GM12878 (cell line): ENCODE measurements around the gene ZMYND11. TPM values are rescaled to one million over a fixed set of nuclear protein-coding genes. Genes with fewer than 3 reads are reported as not detected.

ENCODE experiments used
- ATAC-seq: fragments of 200-7000 bp; cut with Tn5 transposase; 3 replicates; pipeline ENCODE4 v1.9.1; 2020; ENCODE audit warnings: mild to moderate bottlenecking, moderate library complexity
- BruUV-seq: library from RNA; stranded (reverse); fragments of 400-500 nt; replicated peaks from 2 replicates; lab custom pipeline; 2021; lab: Mats Ljungman, UMichigan
- CTCF ChIA-PET: fragments of 300-600 bp; sonication (Branson Sonifier 250); formaldehyde crosslinking; extraction: SDS; loops from one replicate; lab custom pipeline; 2021; ENCODE audit warnings: inconsistent platforms; lab: Yijun Ruan, JAX
- POLR2A ChIA-PET: fragments of 350-600 bp; formaldehyde crosslinking; extraction: SDS; loops from one replicate; lab custom pipeline; 2021; ENCODE audit warnings: inconsistent platforms; lab: Charles Lee
- RAD21 ChIA-PET: fragments of 300-600 bp; sonication (Branson Sonifier 250); formaldehyde crosslinking; loops from one replicate; lab custom pipeline; 2023; ENCODE audit warnings: antibody characterized with exemption; ENCODE audit not compliant: unreplicated experiment; lab: Charles Lee
- SMC1A ChIA-PET: fragments of 300-600 bp; sonication (Branson Sonifier 250); formaldehyde crosslinking; loops from one replicate; lab custom pipeline; 2023; ENCODE audit not compliant: unreplicated experiment, uncharacterized antibody; lab: Charles Lee
- DNase-seq: peaks from one replicate; pipeline ENCODE4 v3.0.0-alpha.2; 2011; ENCODE audit warnings: low read depth, low spot score
- FAIRE-seq: peaks from 3 replicates; lab custom pipeline; 2011; peaks lifted over from hg19 to GRCh38; lab: Jason Lieb, UNC
- H2AFZ ChIP-seq: 2 replicates; pipeline ENCODE4 v1.6.0; 2011; ENCODE audit warnings: low read depth, low read length, control low read depth; ENCODE audit not compliant: control insufficient read depth
- H3K27ac ChIP-seq: 2 replicates; pipeline ENCODE4 v1.5.1; 2011; ENCODE audit warnings: control low read depth; ENCODE audit not compliant: control insufficient read depth, insufficient read depth
- H3K27me3 ChIP-seq, 2 experiments: replicated peaks in 1 of 2; 2 replicates each; pipeline versions ENCODE4 v1.6.0 to v1.6.1; 2011; ENCODE audit warnings: low read length in 1 of 2; ENCODE audit not compliant: control insufficient read depth in 2 of 2, insufficient read depth in 2 of 2
- H3K36me3 ChIP-seq, 2 experiments: 2 replicates each; pipeline ENCODE4 v1.5.1; 2011; ENCODE audit warnings: low read length in 1 of 2; ENCODE audit not compliant: control insufficient read depth in 2 of 2, insufficient read depth in 2 of 2
- H3K4me1 ChIP-seq: 2 replicates; pipeline ENCODE4 v1.6.1; 2011; ENCODE audit warnings: mild to moderate bottlenecking, low read length, moderate library complexity, mixed read lengths; ENCODE audit not compliant: control insufficient read depth, insufficient read depth
- H3K4me2 ChIP-seq: 2 replicates; pipeline ENCODE4 v1.6.0; 2011; ENCODE audit warnings: control low read depth; ENCODE audit not compliant: control insufficient read depth, insufficient read depth
- H3K4me3 ChIP-seq: fragments of 200-600 bp; sonication (generic); 2 replicates; pipeline ENCODE4 v1.5.1; 2016
- H3K79me2 ChIP-seq: 2 replicates; pipeline ENCODE4 v1.6.0; 2011; ENCODE audit warnings: low read length; ENCODE audit not compliant: control insufficient read depth, insufficient read depth
- H3K9ac ChIP-seq: 2 replicates; pipeline ENCODE4 v1.8.0; 2011; ENCODE audit warnings: low read length, control low read depth, mixed read lengths; ENCODE audit not compliant: control insufficient read depth, insufficient read depth
- H3K9me3 ChIP-seq: replicated peaks from 3 replicates; pipeline ENCODE4 v1.5.1; 2011; ENCODE audit warnings: mild to moderate bottlenecking, low read length; ENCODE audit not compliant: control insufficient read depth, insufficient read depth
- H4K20me1 ChIP-seq: 2 replicates; pipeline ENCODE4 v1.6.0; 2011; ENCODE audit not compliant: control insufficient read depth, insufficient read depth
- CHD2 ChIP-seq: IDR thresholded peaks from 2 replicates; pipeline ENCODE4 v1.6.1; 2011; ENCODE audit warnings: low read depth, low read length, improper control_type of control experiment, borderline replicate concordance
- CREB1 ChIP-seq: IDR thresholded peaks from 2 replicates; pipeline ENCODE4 v1.6.1; 2012; ENCODE audit warnings: low read depth, mild to moderate bottlenecking, inconsistent platforms
- EED ChIP-seq: sonication (generic); IDR thresholded peaks from 2 replicates; pipeline ENCODE4 v1.6.1; 2016; ENCODE audit warnings: antibody characterized with exemption, low read depth
- ESRRA ChIP-seq: IDR thresholded peaks from 2 replicates; pipeline ENCODE4 v1.6.1; 2012; ENCODE audit warnings: mild to moderate bottlenecking, low read length, improper control_type of control experiment
- KAT2A ChIP-seq: conservative IDR thresholded peaks from 2 replicates; pipeline ENCODE4 v1.6.1; 2011; ENCODE audit warnings: low read depth, low read length; ENCODE audit not compliant: control insufficient read depth
- MTA2 ChIP-seq: fragments of 450-650 bp; IDR thresholded peaks from 2 replicates; pipeline ENCODE4 v1.6.1; 2016; ENCODE audit warnings: low read depth, mild to moderate bottlenecking, moderate library complexity
- NFYA ChIP-seq: IDR thresholded peaks from 2 replicates; pipeline ENCODE4 v1.6.1; 2011; ENCODE audit warnings: low read depth, mild to moderate bottlenecking, low read length, improper control_type of control experiment, borderline replicate concordance
- NFYB ChIP-seq: IDR thresholded peaks from 2 replicates; pipeline ENCODE4 v1.6.1; 2011; ENCODE audit warnings: low read depth, mild to moderate bottlenecking, low read length, improper control_type of control experiment, moderate library complexity; ENCODE audit not compliant: insufficient read depth
- NR2C1 ChIP-seq: fragments of 450-650 bp; IDR thresholded peaks from 2 replicates; pipeline ENCODE4 v1.6.1; 2017; ENCODE audit warnings: antibody characterized with exemption, mild to moderate bottlenecking, moderate library complexity
- RELA ChIP-seq: fragments of 450-650 bp; IDR thresholded peaks from 2 replicates; pipeline ENCODE4 v1.8.0; 2014; ENCODE audit warnings: borderline replicate concordance; ENCODE audit not compliant: partially characterized antibody
- SMAD1 ChIP-seq: fragments of 450-650 bp; IDR thresholded peaks from 2 replicates; pipeline ENCODE4 v1.6.1; 2018; ENCODE audit warnings: mild to moderate bottlenecking, low read depth; ENCODE audit not compliant: partially characterized antibody
- SREBF1 ChIP-seq: IDR thresholded peaks from 2 replicates; pipeline ENCODE4 v1.6.1; 2012; ENCODE audit warnings: mild to moderate bottlenecking, low read length
- WRNIP1 ChIP-seq: IDR thresholded peaks from 2 replicates; pipeline ENCODE4 v1.6.1; 2011; ENCODE audit warnings: low read depth, low read length, improper control_type of control experiment, borderline replicate concordance
- WGBS: methylation state at CpG from one replicate; pipeline ENCODE4 v1.1.6; 2016; ENCODE audit warnings: low lambda C conversion rate; ENCODE audit not compliant: insufficient replicate concordance, insufficient coverage; ENCODE audit errors: missing lambda C conversion rate; 5-methylcytosine and 5-hydroxymethylcytosine counted together
- in situ Hi-C: fragments of 300-500 bp; cut with MboI; formaldehyde crosslinking; loops from 9 replicates; pipeline ENCODE4 v1.14.3; 2018; ENCODE audit warnings: mixed read lengths
- intact Hi-C: fragments of 100-400 bp; cut with micrococcal nuclease; formaldehyde crosslinking; loops from one replicate; pipeline ENCODE4 v1.14.2; 2022; ENCODE audit not compliant: unreplicated experiment
- polyA plus RNA-seq, 11 experiments: library from polyadenylated mRNA; depleted of rRNA in 4 of 11; unstranded in 6 of 11; stranded (reverse) in 5 of 11; fragments of >200 nt; fragmentation: Nextera tagmentation in 4 of 11; fragmentation: Illumina TruSeq in 1 of 11; extraction: Ambion mirVana in 4 of 11; extraction: Trizol in 1 of 11; gene quantifications; 1 replicate in 1 of 11; 2 replicates in 10 of 11; pipeline versions ENCODE4 v1.2.1 to v1.2.3, GENCODE V29; 2011 to 2016; ENCODE audit warnings: inconsistent platforms in 2 of 11, missing spikeins in 2 of 11, low read depth in 1 of 11
- total RNA-seq, 4 experiments: library from RNA; depleted of rRNA in 3 of 4; stranded (reverse); fragments of >200 nt in 3 of 4; fragmentation: Illumina TruSeq in 1 of 4; extraction: Trizol in 1 of 4; gene quantifications; 2 replicates each; pipeline versions ENCODE4 v1.2.1 to v1.2.3, GENCODE V29; 2013 to 2021

Gene ZMYND11
- total and polyA plus RNA-seq, 10 of the 15 experiments (the other 5 are each of a cell fraction or from before 2014, with no cell fraction given), result 3.3 to 24.4 (median 13.1) TPM

GRCh38 chr10:208616-209015 lies 73.4 kb downstream of the ZMYND11 start:
- Histone ChIP-seq H3K9me3 (no peaks in the 10 kb centered on the region; the same call in 2 of the 3 replicates), H3K36me3 (no peaks in the 10 kb centered on the region), H3K27me3 (no peaks in the 10 kb centered on the region), H2AFZ (no peak overlapping the region), H3K4me3 (no peak overlapping the region), H3K79me2 (no peaks in the 10 kb centered on the region), H3K27ac (no peak overlapping the region), H4K20me1 (no peaks in the 10 kb centered on the region), H3K9ac (no peak overlapping the region), H3K4me1 (no peaks in the 10 kb centered on the region), H3K4me2 (no peak overlapping the region)
- TF ChIP-seq RELA (no peak), SREBF1 (no peak), MTA2 (no peak), WRNIP1 (no peak), NR2C1 (no peak), CHD2 (no peak), KAT2A (no peak), NFYA (no peak), ESRRA (no peak), CREB1 (no peak), NFYB (no peak), SMAD1 (no peak), EED (no peak)
- intact Hi-C loops (no loop called here), in situ Hi-C loops (no loop called here)
- 84% methylated on average over 4 of the region's 4 CpGs for WGBS
- no peak for DNase-seq
- BruUV-seq, result no TSS peak
- no peak for FAIRE-seq
- RAD21 ChIA-PET, result no interaction called here
- no peak for ATAC-seq
- SMC1A ChIA-PET, result no interaction called here
- POLR2A ChIA-PET, result no interaction called here
- CTCF ChIA-PET, result no interaction called here
